UCSD-AML1 (cell line): ENCODE results near the gene CCDC152.

ENCODE experiments used
- DNase-seq: peaks from one replicate; lab custom pipeline; 2025; ENCODE audit not compliant: unreplicated experiment; lab: John Stamatoyannopoulos, UW

CCDC152 gene

GRCh38 chr5:42779083-42779482, 22.5 kb downstream of the CCDC152 start:
- DNase-seq, result no peak

- DNase-seq, result no peak
These were observed 25.0 kb downstream of the CCDC152 start for GRCh38 chr5:42781584-42781983.

- no peak for DNase-seq
These were observed 27.5 kb downstream of the CCDC152 start for GRCh38 chr5:42784132-42784531.

GRCh38 chr5:42785756-42786155, 29.1 kb downstream of the CCDC152 start:
- DNase-seq, result no peak

GRCh38 chr5:42787073-42787472, 30.5 kb downstream of the CCDC152 start:
- DNase-seq, result no peak

GRCh38 chr5:42787845-42788244, 31.2 kb downstream of the CCDC152 start:
- DNase-seq, result no peak

GRCh38 chr5:42791151-42791550, 34.5 kb downstream of the CCDC152 start:
- DNase-seq, result no peak

- no peak for DNase-seq
These were observed 41.9 kb downstream of the CCDC152 start for GRCh38 chr5:42798284-42799240.

- DNase-seq, result no peak
These were observed 42.6 kb downstream of the CCDC152 start for GRCh38 chr5:42799241-42799608.

- no peak for DNase-seq
These were observed 43.1 kb downstream of the CCDC152 start for GRCh38 chr5:42799668-42800114.

- no peak for DNase-seq
These were observed 44.2 kb downstream of the CCDC152 start for GRCh38 chr5:42800748-42801330.

- DNase-seq, result no peak
These were observed 45.0 kb downstream of the CCDC152 start for GRCh38 chr5:42801516-42802166.

GRCh38 chr5:42804717-42805339, 48.2 kb downstream of the CCDC152 start:
- no peak for DNase-seq

GRCh38 chr5:42806004-42806700, 49.5 kb downstream of the CCDC152 start:
- DNase-seq, result no peak

- no peak for DNase-seq
These were observed 50.2 kb downstream of the CCDC152 start for GRCh38 chr5:42806701-42807262.

- DNase-seq, result no peak
These were observed 51.3 kb downstream of the CCDC152 start for GRCh38 chr5:42807722-42808447.

- DNase-seq, result no peak
These were observed 52.4 kb downstream of the CCDC152 start for GRCh38 chr5:42808888-42809611.

- DNase-seq, result no peak
These were observed 54.4 kb downstream of the CCDC152 start for GRCh38 chr5:42810834-42811590.
